Sigmoid colon (tissue), 4 donors: ENCODE results near the gene PRRT4.

Experiments used
- EP300 ChIP-seq, 4 donors: sonication (generic); formaldehyde crosslinking; IDR thresholded peaks; one replicate each; pipeline ENCODE4 v1.6.1; 2017; ENCODE audit warnings: antibody characterized with exemption in 4 of 4
- POLR2A ChIP-seq, 2 donors: fragments of 450-650 bp; IDR thresholded peaks; one replicate each; pipeline ENCODE4 v1.6.1; 2016; ENCODE audit warnings: antibody characterized with exemption in 2 of 2, mild to moderate bottlenecking in 2 of 2, moderate library complexity in 2 of 2
- POLR2AphosphoS5 ChIP-seq, 4 donors: sonication (generic); formaldehyde crosslinking; IDR thresholded peaks; one replicate each; pipeline ENCODE4 v1.6.1; 2017; ENCODE audit warnings: antibody characterized with exemption in 4 of 4
- TF ChIP-seq, protein P1 (sequence below), 4 experiments: fragments of 450-650 bp in 3 of 4; fragments of 200-600 bp in 1 of 4; IDR thresholded peaks; one replicate each; pipeline ENCODE4 v1.5.1; 2016 to 2019; ENCODE audit warnings: antibody characterized with exemption in 4 of 4, mild to moderate bottlenecking in 3 of 4, moderate library complexity in 2 of 4

- TF ChIP-seq POLR2A (IDR thresholded peaks at IDR 0.05) = no peak
- TF ChIP-seq, protein P1, sequence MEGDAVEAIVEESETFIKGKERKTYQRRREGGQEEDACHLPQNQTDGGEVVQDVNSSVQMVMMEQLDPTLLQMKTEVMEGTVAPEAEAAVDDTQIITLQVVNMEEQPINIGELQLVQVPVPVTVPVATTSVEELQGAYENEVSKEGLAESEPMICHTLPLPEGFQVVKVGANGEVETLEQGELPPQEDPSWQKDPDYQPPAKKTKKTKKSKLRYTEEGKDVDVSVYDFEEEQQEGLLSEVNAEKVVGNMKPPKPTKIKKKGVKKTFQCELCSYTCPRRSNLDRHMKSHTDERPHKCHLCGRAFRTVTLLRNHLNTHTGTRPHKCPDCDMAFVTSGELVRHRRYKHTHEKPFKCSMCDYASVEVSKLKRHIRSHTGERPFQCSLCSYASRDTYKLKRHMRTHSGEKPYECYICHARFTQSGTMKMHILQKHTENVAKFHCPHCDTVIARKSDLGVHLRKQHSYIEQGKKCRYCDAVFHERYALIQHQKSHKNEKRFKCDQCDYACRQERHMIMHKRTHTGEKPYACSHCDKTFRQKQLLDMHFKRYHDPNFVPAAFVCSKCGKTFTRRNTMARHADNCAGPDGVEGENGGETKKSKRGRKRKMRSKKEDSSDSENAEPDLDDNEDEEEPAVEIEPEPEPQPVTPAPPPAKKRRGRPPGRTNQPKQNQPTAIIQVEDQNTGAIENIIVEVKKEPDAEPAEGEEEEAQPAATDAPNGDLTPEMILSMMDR (IDR thresholded peaks at IDR 0.05) = no peak
- TF ChIP-seq POLR2AphosphoS5 (IDR thresholded peaks at IDR 0.05) = no peak
- no peak for TF ChIP-seq EP300 (IDR thresholded peaks at IDR 0.05)
These were observed 24.8 kb upstream of the PRRT4 start for GRCh38 chr7:128385988-128386925.
